ENCODE results near the gene LCLAT1.

GRCh38 chr2:30462131-30462857 lies 15.2 kb downstream of the LCLAT1 start:
- TF ChIP-seq POLR2AphosphoS5 (IDR thresholded peaks at IDR 0.05; ENCODE audit: low read depth, low read length) = no peak
- TF ChIP-seq CTCF (IDR thresholded peaks at IDR 0.05) = no peak
- TF ChIP-seq REST (IDR thresholded peaks at IDR 0.05; ENCODE audit: insufficient read depth in 1 of 2, low read depth in 2 of 2, low read length in 1 of 2) = no peak
